HepG2 (cell line): ENCODE measurements around the gene SHF. TPM values are rescaled to one million over a fixed set of nuclear protein-coding genes. Genes with fewer than 3 reads are reported as not detected.

Experiments
- FOXO1 ChIP-seq: sonication (generic); formaldehyde crosslinking; IDR thresholded peaks from 2 replicates; pipeline ENCODE4 v1.4.0; 2020; ENCODE audit warnings: missing genetic modification reagents
- NFKBIZ ChIP-seq: IDR thresholded peaks from 2 replicates; pipeline ENCODE4 v1.6.1; 2018; ENCODE audit warnings: missing genetic modification reagents, missing compliant biosample characterization
- POLR2A ChIP-seq, 2 experiments: IDR thresholded peaks; 2 replicates each; pipeline ENCODE4 v1.6.1; 2011; ENCODE audit warnings: low read depth in 2 of 2, low read length in 2 of 2, mild to moderate bottlenecking in 1 of 2, moderate library complexity in 1 of 2; ENCODE audit not compliant: insufficient read depth in 1 of 2
- ZNF224 ChIP-seq: sonication (generic); formaldehyde crosslinking; IDR thresholded peaks from 2 replicates; pipeline ENCODE4 v1.5.0; 2020; ENCODE audit warnings: mild to moderate bottlenecking, missing genetic modification reagents
- ZNF484 ChIP-seq: sonication (generic); formaldehyde crosslinking; IDR thresholded peaks from 2 replicates; pipeline ENCODE4 v1.5.1; 2020; ENCODE audit warnings: mild to moderate bottlenecking, low read depth, missing genetic modification reagents, borderline replicate concordance
- polyA plus RNA-seq, 8 experiments: library from polyadenylated mRNA; depleted of rRNA in 3 of 8; stranded (reverse) in 7 of 8; unstranded in 1 of 8; fragments of >200 nt; fragmentation: Illumina TruSeq in 4 of 8; extraction: Trizol in 4 of 8; gene quantifications; 2 replicates each; pipeline versions ENCODE4 v1.2.1 to v1.2.3, GENCODE V29; 2011 to 2016; ENCODE audit warnings: low read depth in 4 of 8, missing spikeins in 1 of 8, mixed read lengths in 1 of 8; ENCODE audit not compliant: insufficient read depth in 1 of 8
- total RNA-seq, 5 experiments: library from RNA; depleted of rRNA; stranded (reverse); fragments of >200 nt; fragmentation: Illumina TruSeq; extraction: Trizol; gene quantifications; 2 replicates each; pipeline ENCODE4 v1.2.3, GENCODE V29; 2016; ENCODE audit warnings: low read depth in 1 of 5
- TF ChIP-seq, protein P1 (sequence below): sonication (generic); formaldehyde crosslinking; IDR thresholded peaks from 2 replicates; pipeline ENCODE4 v1.4.0; 2020; ENCODE audit warnings: missing genetic modification reagents, borderline replicate concordance
- TF ChIP-seq, protein P2 (sequence below): sonication (generic); formaldehyde crosslinking; IDR thresholded peaks from 2 replicates; pipeline ENCODE4 v1.8.0; 2022; ENCODE audit warnings: mild to moderate bottlenecking, missing genetic modification reagents, moderate library complexity
- TF ChIP-seq, protein P3 (sequence below): sonication (generic); formaldehyde crosslinking; IDR thresholded peaks from 2 replicates; pipeline ENCODE4 v1.4.0; 2020; ENCODE audit warnings: missing genetic modification reagents
- TF ChIP-seq, protein P4 (sequence below), 2 experiments: sonication (generic) in 1 of 2; formaldehyde crosslinking in 1 of 2; IDR thresholded peaks; 2 replicates each; pipeline versions ENCODE4 v1.6.1 to v1.9.0; 2014 to 2022; ENCODE audit warnings: antibody characterized with exemption in 1 of 2, borderline replicate concordance in 1 of 2, inconsistent platforms in 1 of 2, low read depth in 1 of 2, missing genetic modification reagents in 1 of 2

SHF gene
- total and polyA plus RNA-seq, 2 of the 13 experiments (the other 11 are each of a cell fraction or from before 2014, with no cell fraction given): 20.9 to 25.5 TPM

DNA sequence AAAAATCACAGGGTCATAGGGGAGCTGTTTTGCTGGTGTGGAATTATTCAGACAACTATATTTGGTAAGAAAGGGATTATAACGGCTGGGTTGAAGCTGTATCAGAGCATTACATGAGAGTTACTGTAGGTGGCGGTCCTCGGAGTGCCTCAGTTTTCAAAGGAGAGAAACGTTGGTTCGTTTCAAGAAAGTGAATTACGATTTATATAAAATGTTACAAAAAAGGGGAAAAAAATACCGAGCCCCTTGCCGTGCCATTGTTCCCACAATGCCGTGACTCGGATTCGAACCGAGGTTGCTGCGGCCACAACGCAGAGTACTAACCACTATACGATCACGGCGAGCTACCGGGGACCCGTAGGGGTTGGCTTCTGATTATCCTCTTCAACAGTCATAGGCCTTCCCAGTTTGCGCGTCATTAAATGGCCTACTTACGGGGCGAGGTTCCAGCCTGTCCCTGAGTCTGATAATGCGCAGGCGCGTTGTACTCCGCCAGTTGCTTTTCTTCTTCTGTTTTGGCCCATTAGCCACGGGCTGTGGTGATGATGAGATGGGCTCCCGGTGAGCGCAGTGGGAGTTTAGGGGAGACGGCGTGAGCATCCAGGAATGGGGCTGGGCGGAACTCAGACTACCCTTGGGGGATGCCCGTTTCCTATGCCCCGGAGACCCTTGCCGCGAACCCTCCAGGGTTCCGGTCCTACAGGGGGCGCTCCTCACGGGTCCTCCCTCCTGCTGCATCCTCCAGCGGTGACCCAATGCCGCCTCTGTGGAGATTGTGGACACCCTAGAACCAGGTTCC lies 10.8 kb upstream of the SHF start (continued):
- TF ChIP-seq, protein P1, sequence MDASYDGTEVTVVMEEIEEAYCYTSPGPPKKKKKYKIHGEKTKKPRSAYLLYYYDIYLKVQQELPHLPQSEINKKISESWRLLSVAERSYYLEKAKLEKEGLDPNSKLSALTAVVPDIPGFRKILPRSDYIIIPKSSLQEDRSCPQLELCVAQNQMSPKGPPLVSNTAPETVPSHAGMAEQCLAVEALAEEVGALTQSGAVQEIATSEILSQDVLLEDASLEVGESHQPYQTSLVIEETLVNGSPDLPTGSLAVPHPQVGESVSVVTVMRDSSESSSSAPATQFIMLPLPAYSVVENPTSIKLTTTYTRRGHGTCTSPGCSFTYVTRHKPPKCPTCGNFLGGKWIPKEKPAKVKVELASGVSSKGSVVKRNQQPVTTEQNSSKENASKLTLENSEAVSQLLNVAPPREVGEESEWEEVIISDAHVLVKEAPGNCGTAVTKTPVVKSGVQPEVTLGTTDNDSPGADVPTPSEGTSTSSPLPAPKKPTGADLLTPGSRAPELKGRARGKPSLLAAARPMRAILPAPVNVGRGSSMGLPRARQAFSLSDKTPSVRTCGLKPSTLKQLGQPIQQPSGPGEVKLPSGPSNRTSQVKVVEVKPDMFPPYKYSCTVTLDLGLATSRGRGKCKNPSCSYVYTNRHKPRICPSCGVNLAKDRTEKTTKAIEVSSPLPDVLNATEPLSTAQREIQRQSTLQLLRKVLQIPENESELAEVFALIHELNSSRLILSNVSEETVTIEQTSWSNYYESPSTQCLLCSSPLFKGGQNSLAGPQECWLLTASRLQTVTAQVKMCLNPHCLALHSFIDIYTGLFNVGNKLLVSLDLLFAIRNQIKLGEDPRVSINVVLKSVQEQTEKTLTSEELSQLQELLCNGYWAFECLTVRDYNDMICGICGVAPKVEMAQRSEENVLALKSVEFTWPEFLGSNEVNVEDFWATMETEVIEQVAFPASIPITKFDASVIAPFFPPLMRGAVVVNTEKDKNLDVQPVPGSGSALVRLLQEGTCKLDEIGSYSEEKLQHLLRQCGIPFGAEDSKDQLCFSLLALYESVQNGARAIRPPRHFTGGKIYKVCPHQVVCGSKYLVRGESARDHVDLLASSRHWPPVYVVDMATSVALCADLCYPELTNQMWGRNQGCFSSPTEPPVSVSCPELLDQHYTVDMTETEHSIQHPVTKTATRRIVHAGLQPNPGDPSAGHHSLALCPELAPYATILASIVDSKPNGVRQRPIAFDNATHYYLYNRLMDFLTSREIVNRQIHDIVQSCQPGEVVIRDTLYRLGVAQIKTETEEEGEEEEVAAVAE (CRISPR knock-in tag): peak; percentile 72
- TF ChIP-seq, protein P2, sequence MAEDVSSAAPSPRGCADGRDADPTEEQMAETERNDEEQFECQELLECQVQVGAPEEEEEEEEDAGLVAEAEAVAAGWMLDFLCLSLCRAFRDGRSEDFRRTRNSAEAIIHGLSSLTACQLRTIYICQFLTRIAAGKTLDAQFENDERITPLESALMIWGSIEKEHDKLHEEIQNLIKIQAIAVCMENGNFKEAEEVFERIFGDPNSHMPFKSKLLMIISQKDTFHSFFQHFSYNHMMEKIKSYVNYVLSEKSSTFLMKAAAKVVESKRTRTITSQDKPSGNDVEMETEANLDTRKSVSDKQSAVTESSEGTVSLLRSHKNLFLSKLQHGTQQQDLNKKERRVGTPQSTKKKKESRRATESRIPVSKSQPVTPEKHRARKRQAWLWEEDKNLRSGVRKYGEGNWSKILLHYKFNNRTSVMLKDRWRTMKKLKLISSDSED (CRISPR knock-in tag): no peak
- no peak for TF ChIP-seq ZNF484 (CRISPR knock-in tag)
- peak; percentile 59 to 68 for TF ChIP-seq POLR2A (IDR thresholded peaks at IDR 0.05; ENCODE audit: insufficient read depth in 1 of 2, low read depth in 2 of 2, low read length in 2 of 2)
- TF ChIP-seq ZNF224 (CRISPR knock-in tag): no peak
- no peak for TF ChIP-seq NFKBIZ (CRISPR knock-in tag)
- TF ChIP-seq, protein P3, sequence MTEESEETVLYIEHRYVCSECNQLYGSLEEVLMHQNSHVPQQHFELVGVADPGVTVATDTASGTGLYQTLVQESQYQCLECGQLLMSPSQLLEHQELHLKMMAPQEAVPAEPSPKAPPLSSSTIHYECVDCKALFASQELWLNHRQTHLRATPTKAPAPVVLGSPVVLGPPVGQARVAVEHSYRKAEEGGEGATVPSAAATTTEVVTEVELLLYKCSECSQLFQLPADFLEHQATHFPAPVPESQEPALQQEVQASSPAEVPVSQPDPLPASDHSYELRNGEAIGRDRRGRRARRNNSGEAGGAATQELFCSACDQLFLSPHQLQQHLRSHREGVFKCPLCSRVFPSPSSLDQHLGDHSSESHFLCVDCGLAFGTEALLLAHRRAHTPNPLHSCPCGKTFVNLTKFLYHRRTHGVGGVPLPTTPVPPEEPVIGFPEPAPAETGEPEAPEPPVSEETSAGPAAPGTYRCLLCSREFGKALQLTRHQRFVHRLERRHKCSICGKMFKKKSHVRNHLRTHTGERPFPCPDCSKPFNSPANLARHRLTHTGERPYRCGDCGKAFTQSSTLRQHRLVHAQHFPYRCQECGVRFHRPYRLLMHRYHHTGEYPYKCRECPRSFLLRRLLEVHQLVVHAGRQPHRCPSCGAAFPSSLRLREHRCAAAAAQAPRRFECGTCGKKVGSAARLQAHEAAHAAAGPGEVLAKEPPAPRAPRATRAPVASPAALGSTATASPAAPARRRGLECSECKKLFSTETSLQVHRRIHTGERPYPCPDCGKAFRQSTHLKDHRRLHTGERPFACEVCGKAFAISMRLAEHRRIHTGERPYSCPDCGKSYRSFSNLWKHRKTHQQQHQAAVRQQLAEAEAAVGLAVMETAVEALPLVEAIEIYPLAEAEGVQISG (CRISPR knock-in tag): peak; percentile 60
- TF ChIP-seq, protein P4, sequence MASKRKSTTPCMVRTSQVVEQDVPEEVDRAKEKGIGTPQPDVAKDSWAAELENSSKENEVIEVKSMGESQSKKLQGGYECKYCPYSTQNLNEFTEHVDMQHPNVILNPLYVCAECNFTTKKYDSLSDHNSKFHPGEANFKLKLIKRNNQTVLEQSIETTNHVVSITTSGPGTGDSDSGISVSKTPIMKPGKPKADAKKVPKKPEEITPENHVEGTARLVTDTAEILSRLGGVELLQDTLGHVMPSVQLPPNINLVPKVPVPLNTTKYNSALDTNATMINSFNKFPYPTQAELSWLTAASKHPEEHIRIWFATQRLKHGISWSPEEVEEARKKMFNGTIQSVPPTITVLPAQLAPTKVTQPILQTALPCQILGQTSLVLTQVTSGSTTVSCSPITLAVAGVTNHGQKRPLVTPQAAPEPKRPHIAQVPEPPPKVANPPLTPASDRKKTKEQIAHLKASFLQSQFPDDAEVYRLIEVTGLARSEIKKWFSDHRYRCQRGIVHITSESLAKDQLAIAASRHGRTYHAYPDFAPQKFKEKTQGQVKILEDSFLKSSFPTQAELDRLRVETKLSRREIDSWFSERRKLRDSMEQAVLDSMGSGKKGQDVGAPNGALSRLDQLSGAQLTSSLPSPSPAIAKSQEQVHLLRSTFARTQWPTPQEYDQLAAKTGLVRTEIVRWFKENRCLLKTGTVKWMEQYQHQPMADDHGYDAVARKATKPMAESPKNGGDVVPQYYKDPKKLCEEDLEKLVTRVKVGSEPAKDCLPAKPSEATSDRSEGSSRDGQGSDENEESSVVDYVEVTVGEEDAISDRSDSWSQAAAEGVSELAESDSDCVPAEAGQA (IDR thresholded peaks at IDR 0.05; ENCODE audit: low read depth): no peak
- TF ChIP-seq, protein P4 (CRISPR knock-in tag; IDR thresholded peaks at IDR 0.05; ENCODE audit: borderline replicate concordance): no peak; the same call in 1 of the 2 replicates
- 0 out of 2 replicates have a peak, but pooled peaks have one; percentile 4 for TF ChIP-seq FOXO1 (CRISPR knock-in tag)
